HG02938 (cell line): ENCODE measurements around the gene SSU72.
"Not testable (repeated sequence)": the region's sequence is repeated elsewhere in the genome, so short reads cannot be mapped to it uniquely, and the experiment has no call there.

Source experiments
- ATAC-seq: cut with Tn5 transposase; IDR thresholded peaks from one replicate; pipeline ENCODE4 v1.9.1; 2021; ENCODE audit warnings: mild to moderate bottlenecking, moderate library complexity; ENCODE audit not compliant: unreplicated experiment

SSU72 gene

GRCh38 chr1:1529936-1530335 is 44.7 kb downstream of the SSU72 start:
- ATAC-seq, result no peak

- no peak for ATAC-seq
Observed at GRCh38 chr1:1529321-1529720, 45.3 kb downstream of the SSU72 start.

GRCh38 chr1:1528301-1529267 is 46.1 kb downstream of the SSU72 start:
- no peak for ATAC-seq

- ATAC-seq, result no peak
Observed at GRCh38 chr1:1527092-1527816, 47.4 kb downstream of the SSU72 start.

- not testable (repeated sequence) for ATAC-seq
Observed at GRCh38 chr1:1526476-1526875, 48.2 kb downstream of the SSU72 start.

GRCh38 chr1:1524750-1525383 is 49.8 kb downstream of the SSU72 start:
- ATAC-seq, result not testable (repeated sequence)

- not testable (repeated sequence) for ATAC-seq
Observed at GRCh38 chr1:1523651-1524050, 51.0 kb downstream of the SSU72 start.

- ATAC-seq, result not testable (repeated sequence)
Observed at GRCh38 chr1:1523226-1523625, 51.4 kb downstream of the SSU72 start.

GRCh38 chr1:1522536-1522935 is 52.1 kb downstream of the SSU72 start:
- not testable (repeated sequence) for ATAC-seq

GRCh38 chr1:1521331-1521730 is 53.3 kb downstream of the SSU72 start:
- ATAC-seq, result no peak

GRCh38 chr1:1519805-1520505 is 54.7 kb downstream of the SSU72 start:
- ATAC-seq, result not testable (repeated sequence)

GRCh38 chr1:1518621-1519007 is 56.0 kb downstream of the SSU72 start:
- ATAC-seq, result not testable (repeated sequence)

- ATAC-seq, result no peak
Observed at GRCh38 chr1:1517973-1518620, 56.6 kb downstream of the SSU72 start.

GRCh38 chr1:1516923-1517322 is 57.7 kb downstream of the SSU72 start:
- ATAC-seq, result not testable (repeated sequence)

GRCh38 chr1:1514376-1514775 is 60.3 kb downstream of the SSU72 start:
- not testable (repeated sequence) for ATAC-seq

- ATAC-seq, result not testable (repeated sequence)
Observed at GRCh38 chr1:1513675-1514074, 61.0 kb downstream of the SSU72 start.

GRCh38 chr1:1512425-1512824 is 62.2 kb downstream of the SSU72 start:
- ATAC-seq, result not testable (repeated sequence)

- peak; percentile 85 for ATAC-seq
Observed at GRCh38 chr1:1511533-1512285, 63.0 kb downstream of the SSU72 start, which contains the start of gene ATAD3A. Gene ATAD3A (plus strand): TSS chr1:1512162. CDS start chr1:1512269, 107 bp downstream.

- ATAC-seq, result no peak
Observed at GRCh38 chr1:1510912-1511532, 63.6 kb downstream of the SSU72 start.
